HFFc6 (cell line): ENCODE data around the gene FUCA1. TPM values are rescaled to one million over a fixed set of nuclear protein-coding genes. Genes with fewer than 3 reads are reported as not detected.

Experiments
- DNase-seq: peaks from one replicate; pipeline ENCODE4 v3.0.0-alpha.2; 2018
- H3K27ac Mint-ChIP-seq: 2 replicates; pipeline ENCODE4 v1.8.0; 2020; ENCODE audit warnings: mild to moderate bottlenecking, mixed read lengths
- H3K27me3 Mint-ChIP-seq: 2 replicates; pipeline ENCODE4 v1.8.0; 2021; ENCODE audit warnings: mild to moderate bottlenecking, moderate library complexity, mixed read lengths; ENCODE audit not compliant: insufficient read depth
- H3K36me3 Mint-ChIP-seq: 2 replicates; pipeline ENCODE4 v1.8.0; 2021; ENCODE audit warnings: low read depth, mixed read lengths
- H3K4me1 Mint-ChIP-seq: 2 replicates; pipeline ENCODE4 v1.8.0; 2020; ENCODE audit warnings: low read depth, mixed read lengths
- H3K4me3 Mint-ChIP-seq: 2 replicates; pipeline ENCODE4 v1.8.0; 2020; ENCODE audit warnings: mild to moderate bottlenecking, moderate library complexity, mixed read lengths
- H3K9me3 Mint-ChIP-seq: 2 replicates; pipeline ENCODE4 v1.8.0; 2020; ENCODE audit warnings: mild to moderate bottlenecking, mixed read lengths
- total RNA-seq, 6 experiments: library from RNA; stranded (reverse); fragmentation: NEBNext Ultra II Directional; extraction: Animal tissue kit (Norgen Biotek cat#: 25700); gene quantifications; 2 replicates in 1 of 6; 3 replicates in 5 of 6; pipeline ENCODE4 v1.2.3, GENCODE V29; 2021
- TF ChIP-seq, protein P1 (sequence below): fragments of 200-600 bp; sonication (generic); IDR thresholded peaks from 2 replicates; pipeline ENCODE4 v1.5.0; 2021; ENCODE audit warnings: antibody characterized with exemption, mild to moderate bottlenecking

FUCA1 gene
- total RNA-seq, 6 experiments from 2014 or later = 4.1 to 6.7 (median 5.8) TPM

DNA sequence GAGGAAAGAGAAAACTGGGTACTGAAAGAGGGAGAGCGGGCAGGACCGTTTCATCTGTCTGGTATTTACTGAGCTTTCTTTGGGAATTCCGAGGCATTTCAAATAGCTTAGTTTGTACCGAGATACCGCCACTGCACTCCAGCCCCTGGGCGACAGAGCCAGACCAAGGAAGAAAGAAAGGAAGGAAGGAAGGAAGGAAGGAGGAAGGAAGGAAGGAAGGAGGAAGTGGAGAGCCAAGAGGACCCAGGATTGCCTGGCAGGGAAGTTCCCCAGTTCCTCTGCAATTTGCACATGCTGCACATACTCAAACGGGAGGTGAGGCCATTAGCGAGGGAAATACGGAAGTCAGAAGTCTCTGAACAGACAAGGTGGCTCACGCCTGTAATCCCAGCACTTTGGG is 961 bp upstream of the FUCA1 start:
- Mint-ChIP-seq H3K4me1 (peaks cover 26% of the 10 kb centered on the region), H3K27ac (no peak overlapping the region), H3K36me3 (no peaks in the 10 kb centered on the region), H3K9me3 (no peaks in the 10 kb centered on the region), H3K27me3 (peaks cover 26% of the 10 kb centered on the region), H3K4me3 (peak overlapping the region; percentile 86)
- TF ChIP-seq, protein P1, sequence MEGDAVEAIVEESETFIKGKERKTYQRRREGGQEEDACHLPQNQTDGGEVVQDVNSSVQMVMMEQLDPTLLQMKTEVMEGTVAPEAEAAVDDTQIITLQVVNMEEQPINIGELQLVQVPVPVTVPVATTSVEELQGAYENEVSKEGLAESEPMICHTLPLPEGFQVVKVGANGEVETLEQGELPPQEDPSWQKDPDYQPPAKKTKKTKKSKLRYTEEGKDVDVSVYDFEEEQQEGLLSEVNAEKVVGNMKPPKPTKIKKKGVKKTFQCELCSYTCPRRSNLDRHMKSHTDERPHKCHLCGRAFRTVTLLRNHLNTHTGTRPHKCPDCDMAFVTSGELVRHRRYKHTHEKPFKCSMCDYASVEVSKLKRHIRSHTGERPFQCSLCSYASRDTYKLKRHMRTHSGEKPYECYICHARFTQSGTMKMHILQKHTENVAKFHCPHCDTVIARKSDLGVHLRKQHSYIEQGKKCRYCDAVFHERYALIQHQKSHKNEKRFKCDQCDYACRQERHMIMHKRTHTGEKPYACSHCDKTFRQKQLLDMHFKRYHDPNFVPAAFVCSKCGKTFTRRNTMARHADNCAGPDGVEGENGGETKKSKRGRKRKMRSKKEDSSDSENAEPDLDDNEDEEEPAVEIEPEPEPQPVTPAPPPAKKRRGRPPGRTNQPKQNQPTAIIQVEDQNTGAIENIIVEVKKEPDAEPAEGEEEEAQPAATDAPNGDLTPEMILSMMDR = no peak
- DNase-seq = no peak

DNA sequence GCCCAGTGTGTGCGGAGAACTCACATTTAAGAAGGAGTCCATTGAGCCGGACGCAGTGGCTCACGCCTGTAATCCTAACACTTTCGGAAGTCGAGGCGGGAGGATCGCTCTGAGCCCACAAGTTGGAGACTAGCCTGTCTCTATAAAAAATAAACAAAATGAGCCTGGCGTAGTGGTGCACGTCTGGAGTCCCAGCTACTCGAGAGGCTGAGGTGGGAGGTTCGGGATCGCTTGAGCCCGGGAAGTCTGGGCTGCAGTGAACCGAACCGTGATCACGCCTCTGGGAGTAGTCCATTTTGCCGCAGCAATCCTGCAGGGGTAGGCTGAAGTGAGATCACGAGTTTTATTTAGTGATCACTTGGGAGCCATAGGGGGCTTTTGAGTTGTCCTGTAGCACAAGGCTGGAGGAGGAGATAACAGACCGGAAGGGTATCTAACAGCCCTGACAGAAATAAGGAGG is 497 bp upstream of the FUCA1 start:
- Mint-ChIP-seq H3K36me3 (no peaks in the 10 kb centered on the region), H3K27me3 (peaks cover 24% of the 10 kb centered on the region), H3K4me1 (peaks cover 26% of the 10 kb centered on the region), H3K9me3 (no peaks in the 10 kb centered on the region), H3K27ac (no peak overlapping the region), H3K4me3 (peak overlapping the region; percentile 86)
- TF ChIP-seq, protein P1 = peak; percentile 42
- DNase-seq = no peak

DNA sequence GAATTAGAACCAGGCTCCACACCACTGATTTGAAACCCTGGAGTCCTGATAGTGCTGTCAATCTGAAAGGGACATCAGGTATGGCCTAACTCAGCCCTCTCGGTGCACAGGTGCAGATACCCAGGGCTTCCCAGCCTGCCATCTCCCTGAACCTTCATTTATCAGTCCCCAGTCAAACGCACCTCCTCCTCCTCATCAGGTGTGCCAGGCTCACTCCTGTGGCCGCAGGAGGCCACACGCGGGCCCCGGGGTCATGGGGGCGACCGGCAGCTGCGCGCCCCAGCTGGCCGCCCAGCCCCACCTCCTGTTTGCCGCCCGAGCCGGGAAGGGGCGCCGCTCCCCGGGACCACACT is 572 bp downstream of the FUCA1 start:
- peaks cover 26% of the 10 kb centered on the region for H3K4me1 Mint-ChIP-seq
- DNase-seq = no peak
- H3K27ac Mint-ChIP-seq = no peak overlapping the region
- H3K36me3 Mint-ChIP-seq = no peaks in the 10 kb centered on the region
- TF ChIP-seq, protein P1 = no peak
- no peaks in the 10 kb centered on the region for H3K9me3 Mint-ChIP-seq
- H3K27me3 Mint-ChIP-seq = peaks cover 19% of the 10 kb centered on the region
- peak overlapping the region; percentile 86 for H3K4me3 Mint-ChIP-seq

DNA sequence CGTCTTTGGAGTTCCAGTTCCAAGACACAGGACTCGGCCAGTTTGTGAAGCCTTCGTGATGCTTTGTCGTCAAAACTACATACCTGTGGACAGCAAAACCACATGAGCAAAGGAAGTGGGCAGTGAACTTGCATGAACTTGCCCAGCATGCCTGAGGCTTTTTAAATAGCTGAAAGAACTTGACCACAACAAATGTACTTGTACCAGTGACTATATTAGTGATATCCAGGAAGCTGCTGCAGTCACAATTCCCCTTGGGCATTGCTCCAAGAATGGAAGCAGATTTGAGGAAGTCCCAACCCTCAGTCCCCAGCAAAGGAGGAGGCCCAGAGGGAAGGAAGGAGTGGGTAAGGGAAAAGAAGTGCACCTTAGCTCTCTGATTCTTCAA is 2.6 kb downstream of the FUCA1 start:
- Mint-ChIP-seq H3K4me3 (no peak overlapping the region), H3K4me1 (peaks cover 26% of the 10 kb centered on the region), H3K9me3 (no peaks in the 10 kb centered on the region), H3K27me3 (peaks cover 19% of the 10 kb centered on the region), H3K27ac (no peak overlapping the region), H3K36me3 (no peaks in the 10 kb centered on the region)
- TF ChIP-seq, protein P1 = no peak
- DNase-seq = peak; percentile 72

DNA sequence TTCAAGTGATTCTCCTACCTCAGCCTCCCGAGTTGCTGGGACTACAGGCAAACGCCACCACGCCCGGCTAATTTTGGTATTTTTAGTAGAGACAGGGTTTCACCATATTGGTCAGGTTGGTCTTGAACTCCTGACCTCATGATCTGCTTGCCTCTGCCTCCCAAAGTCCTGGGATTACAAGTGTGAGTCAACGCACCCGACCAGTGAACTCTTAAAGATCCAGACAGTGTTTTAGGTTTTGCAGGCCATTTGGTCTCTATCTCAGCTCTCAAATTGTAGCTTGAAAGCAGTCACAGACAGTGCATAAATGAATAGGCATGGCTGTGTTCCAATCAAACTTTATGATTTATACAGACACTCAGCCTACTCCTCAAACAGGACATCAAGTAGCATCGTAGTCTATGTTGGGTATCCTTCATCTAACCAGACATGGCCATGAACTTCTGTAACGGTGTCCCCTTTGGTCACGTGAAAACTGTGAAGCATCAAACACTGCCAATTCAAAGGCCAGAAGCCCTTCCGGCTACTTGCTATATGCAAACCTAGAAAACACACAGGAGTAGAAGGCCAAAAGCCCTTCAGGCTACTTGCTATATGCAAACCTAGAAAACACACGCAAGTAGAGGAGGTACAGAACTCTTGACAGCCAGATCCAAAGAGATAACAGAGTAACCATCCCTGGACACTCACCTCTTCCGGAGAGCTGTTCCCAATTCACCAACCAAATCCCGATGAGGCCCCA is 3.1 kb downstream of the FUCA1 start:
- H3K4me3 Mint-ChIP-seq = no peak overlapping the region
- TF ChIP-seq, protein P1 = no peak
- peaks cover 26% of the 10 kb centered on the region for H3K4me1 Mint-ChIP-seq
- H3K9me3 Mint-ChIP-seq = no peaks in the 10 kb centered on the region
- no peaks in the 10 kb centered on the region for H3K36me3 Mint-ChIP-seq
- H3K27ac Mint-ChIP-seq = no peak overlapping the region
- peaks cover 19% of the 10 kb centered on the region for H3K27me3 Mint-ChIP-seq
- DNase-seq = no peak
